HEK293 (cell line): ENCODE results near the gene ZC3H7B.
A peak's percentile ranks its signal among the peaks of the same experiment; 100 is the strongest.

Experiments used
- CTCF ChIA-PET: fragments of 350-600 bp; formaldehyde crosslinking; extraction: SDS; loops from one replicate; lab custom pipeline; 2021; ENCODE audit warnings: antibody characterized with exemption; lab: Yijun Ruan, JAX
- POLR2A ChIA-PET: fragments of 300-600 bp; formaldehyde crosslinking; extraction: SDS; loops from one replicate; lab custom pipeline; 2020; ENCODE audit warnings: antibody characterized with exemption, inconsistent platforms; lab: Yijun Ruan, JAX
- H3K27ac ChIP-seq: fragments of 200-500 bp; sonication (Bioruptor generic); 2 replicates; pipeline ENCODE4 v1.5.1; 2014; ENCODE audit warnings: low read depth, low read length, control low read depth, inconsistent platforms; ENCODE audit errors: extremely low read depth
- H3K36me3 ChIP-seq, 2 experiments: fragments of 200-500 bp in 1 of 2; sonication (Bioruptor generic) in 1 of 2; 1 replicate in 1 of 2; 2 replicates in 1 of 2; pipeline ENCODE4 v1.5.1; 2014 to 2017; ENCODE audit warnings: inconsistent platforms in 2 of 2, low read length in 2 of 2; ENCODE audit not compliant: control insufficient read depth in 2 of 2, insufficient read depth in 1 of 2
- H3K4me1 ChIP-seq: fragments of 200-500 bp; sonication (Bioruptor generic); 2 replicates; pipeline ENCODE4 v1.5.1; 2014; ENCODE audit warnings: mild to moderate bottlenecking, low read length, inconsistent platforms; ENCODE audit not compliant: control insufficient read depth, insufficient read depth
- H3K4me3 ChIP-seq: 2 replicates; pipeline ENCODE4 v1.5.1; 2011; ENCODE audit warnings: low read depth, mild to moderate bottlenecking, control low read depth, low read length, moderate library complexity
- H3K9me3 ChIP-seq: fragments of 200-500 bp; sonication (Bioruptor generic); 2 replicates; pipeline ENCODE4 v1.5.1; 2014; ENCODE audit warnings: low read depth, low read length, inconsistent platforms; ENCODE audit not compliant: control insufficient read depth, insufficient read depth
- PRDM1 ChIP-seq: fragments of 450-650 bp; formaldehyde crosslinking; IDR thresholded peaks from 2 replicates; pipeline ENCODE4; 2016; ENCODE audit warnings: missing biosample characterization, missing genetic modification characterization
- ZBTB8A ChIP-seq: fragments of 450-650 bp; formaldehyde crosslinking; IDR thresholded peaks from 2 replicates; pipeline ENCODE4 v1.5.1; 2016; ENCODE audit warnings: missing biosample characterization, missing genetic modification characterization
- ZNF248 ChIP-seq: fragments of 450-650 bp; formaldehyde crosslinking; IDR thresholded peaks from 2 replicates; pipeline ENCODE4 v1.5.1; 2017; ENCODE audit warnings: missing biosample characterization, missing genetic modification characterization
- ZNF324 ChIP-seq: fragments of 450-650 bp; formaldehyde crosslinking; IDR thresholded peaks from 2 replicates; pipeline ENCODE4 v1.5.1; 2016; ENCODE audit warnings: missing biosample characterization, missing genetic modification characterization
- ZNF350 ChIP-seq: fragments of 450-650 bp; formaldehyde crosslinking; IDR thresholded peaks from 2 replicates; pipeline ENCODE4 v1.5.0; 2017; ENCODE audit warnings: missing biosample characterization, mild to moderate bottlenecking, missing genetic modification characterization
- ZNF48 ChIP-seq: fragments of 450-650 bp; formaldehyde crosslinking; IDR thresholded peaks from 2 replicates; pipeline ENCODE4 v1.5.1; 2016; ENCODE audit warnings: missing biosample characterization, missing genetic modification characterization
- ZNF510 ChIP-seq: fragments of 450-650 bp; formaldehyde crosslinking; IDR thresholded peaks from 2 replicates; pipeline ENCODE4 v1.5.1; 2018; ENCODE audit warnings: mild to moderate bottlenecking, missing genetic modification characterization, missing biosample characterization; ENCODE audit not compliant: insufficient replicate concordance
- ZNF529 ChIP-seq: fragments of 450-650 bp; formaldehyde crosslinking; IDR thresholded peaks from 2 replicates; pipeline ENCODE4 v1.5.1; 2017; ENCODE audit warnings: missing genetic modification characterization, missing biosample characterization; ENCODE audit not compliant: insufficient replicate concordance
- ZNF560 ChIP-seq: fragments of 450-650 bp; formaldehyde crosslinking; IDR thresholded peaks from 2 replicates; pipeline ENCODE4 v1.5.1; 2017; ENCODE audit warnings: missing biosample characterization, missing genetic modification characterization, borderline replicate concordance
- ZNF785 ChIP-seq: fragments of 450-650 bp; formaldehyde crosslinking; IDR thresholded peaks from 2 replicates; pipeline ENCODE4 v1.5.1; 2016; ENCODE audit warnings: missing biosample characterization, missing genetic modification characterization
- ZNF830 ChIP-seq: fragments of 450-650 bp; IDR thresholded peaks from 2 replicates; pipeline ENCODE4 v1.5.0; 2018; ENCODE audit warnings: missing biosample characterization, missing genetic modification characterization, low read depth, mild to moderate bottlenecking, moderate library complexity
- ZSCAN16 ChIP-seq: fragments of 450-650 bp; formaldehyde crosslinking; IDR thresholded peaks from 2 replicates; pipeline ENCODE4 v1.5.1; 2016; ENCODE audit warnings: missing biosample characterization, missing genetic modification characterization
- TF ChIP-seq, protein P1 (sequence below): fragments of 450-650 bp; formaldehyde crosslinking; IDR thresholded peaks from 2 replicates; pipeline ENCODE4 v1.5.1; 2017; ENCODE audit warnings: missing biosample characterization, missing genetic modification characterization
- TF ChIP-seq, protein P2 (sequence below): fragments of 450-650 bp; formaldehyde crosslinking; IDR thresholded peaks from 2 replicates; pipeline ENCODE4 v1.5.1; 2016; ENCODE audit warnings: missing biosample characterization, missing genetic modification characterization
- TF ChIP-seq, protein P3 (sequence below): fragments of 450-650 bp; formaldehyde crosslinking; IDR thresholded peaks from 2 replicates; pipeline ENCODE4 v1.5.1; 2016; ENCODE audit warnings: missing biosample characterization, missing genetic modification characterization, borderline replicate concordance
- TF ChIP-seq, protein P4 (sequence below): fragments of 450-650 bp; formaldehyde crosslinking; IDR thresholded peaks from 2 replicates; pipeline ENCODE4 v1.5.1; 2016; ENCODE audit warnings: missing biosample characterization, missing genetic modification characterization

Gene ZC3H7B

DNA sequence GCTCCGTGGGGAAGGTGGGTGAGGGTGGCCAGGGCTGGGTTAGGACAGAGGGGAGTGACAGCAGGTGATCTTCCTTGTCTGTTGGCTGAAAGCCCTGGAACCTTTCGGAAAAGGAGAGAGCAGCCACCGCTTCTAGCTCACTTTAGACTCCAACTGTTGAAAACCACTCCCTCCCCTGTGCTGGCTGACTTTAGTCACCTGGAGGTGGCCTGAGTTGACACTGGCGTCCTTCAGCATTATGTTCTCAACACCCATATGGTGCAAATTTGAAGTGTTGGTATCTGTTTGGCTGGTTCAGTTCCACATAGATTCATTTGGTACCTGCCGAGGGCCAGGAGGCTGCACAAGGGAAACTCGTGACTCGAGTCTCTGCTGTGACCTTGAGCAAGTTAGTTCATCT is 28.8 kb downstream of the ZC3H7B start:
- POLR2A ChIA-PET = interaction anchor here (0.6 kb wide), 2 partner anchors 11 to 138 kb away, joined by 3 to 5 read pairs; partner anchors contain the start of gene PHF5A
- CTCF ChIA-PET = no interaction called here
- Histone ChIP-seq H3K4me3 (no peak overlapping the region), H3K4me1 (no peaks in the 10 kb centered on the region), H3K27ac (no peak overlapping the region), H3K9me3 (no peaks in the 10 kb centered on the region), H3K36me3 (peaks cover 30 to 80% of the 10 kb centered on the region in 2 experiments)
- no peak for TF ChIP-seq ZNF785 (tag by site-specific recombination)
- TF ChIP-seq, protein P1, sequence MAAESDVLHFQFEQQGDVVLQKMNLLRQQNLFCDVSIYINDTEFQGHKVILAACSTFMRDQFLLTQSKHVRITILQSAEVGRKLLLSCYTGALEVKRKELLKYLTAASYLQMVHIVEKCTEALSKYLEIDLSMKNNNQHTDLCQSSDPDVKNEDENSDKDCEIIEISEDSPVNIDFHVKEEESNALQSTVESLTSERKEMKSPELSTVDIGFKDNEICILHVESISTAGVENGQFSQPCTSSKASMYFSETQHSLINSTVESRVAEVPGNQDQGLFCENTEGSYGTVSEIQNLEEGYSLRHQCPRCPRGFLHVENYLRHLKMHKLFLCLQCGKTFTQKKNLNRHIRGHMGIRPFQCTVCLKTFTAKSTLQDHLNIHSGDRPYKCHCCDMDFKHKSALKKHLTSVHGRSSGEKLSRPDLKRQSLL = no peak
- no peak for TF ChIP-seq ZNF248
- no peak for TF ChIP-seq ZNF830 (tag by site-specific recombination)
- TF ChIP-seq ZBTB8A (tag by site-specific recombination) = no peak
- TF ChIP-seq ZNF48 (tag by site-specific recombination) = no peak
- TF ChIP-seq ZNF324 (tag by site-specific recombination) = no peak
- TF ChIP-seq, protein P2, sequence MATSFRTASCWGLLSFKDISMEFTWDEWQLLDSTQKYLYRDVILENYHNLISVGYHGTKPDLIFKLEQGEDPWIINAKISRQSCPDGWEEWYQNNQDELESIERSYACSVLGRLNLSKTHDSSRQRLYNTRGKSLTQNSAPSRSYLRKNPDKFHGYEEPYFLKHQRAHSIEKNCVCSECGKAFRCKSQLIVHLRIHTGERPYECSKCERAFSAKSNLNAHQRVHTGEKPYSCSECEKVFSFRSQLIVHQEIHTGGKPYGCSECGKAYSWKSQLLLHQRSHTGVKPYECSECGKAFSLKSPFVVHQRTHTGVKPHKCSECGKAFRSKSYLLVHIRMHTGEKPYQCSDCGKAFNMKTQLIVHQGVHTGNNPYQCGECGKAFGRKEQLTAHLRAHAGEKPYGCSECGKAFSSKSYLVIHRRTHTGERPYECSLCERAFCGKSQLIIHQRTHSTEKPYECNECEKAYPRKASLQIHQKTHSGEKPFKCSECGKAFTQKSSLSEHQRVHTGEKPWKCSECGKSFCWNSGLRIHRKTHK (tag by site-specific recombination) = no peak

DNA sequence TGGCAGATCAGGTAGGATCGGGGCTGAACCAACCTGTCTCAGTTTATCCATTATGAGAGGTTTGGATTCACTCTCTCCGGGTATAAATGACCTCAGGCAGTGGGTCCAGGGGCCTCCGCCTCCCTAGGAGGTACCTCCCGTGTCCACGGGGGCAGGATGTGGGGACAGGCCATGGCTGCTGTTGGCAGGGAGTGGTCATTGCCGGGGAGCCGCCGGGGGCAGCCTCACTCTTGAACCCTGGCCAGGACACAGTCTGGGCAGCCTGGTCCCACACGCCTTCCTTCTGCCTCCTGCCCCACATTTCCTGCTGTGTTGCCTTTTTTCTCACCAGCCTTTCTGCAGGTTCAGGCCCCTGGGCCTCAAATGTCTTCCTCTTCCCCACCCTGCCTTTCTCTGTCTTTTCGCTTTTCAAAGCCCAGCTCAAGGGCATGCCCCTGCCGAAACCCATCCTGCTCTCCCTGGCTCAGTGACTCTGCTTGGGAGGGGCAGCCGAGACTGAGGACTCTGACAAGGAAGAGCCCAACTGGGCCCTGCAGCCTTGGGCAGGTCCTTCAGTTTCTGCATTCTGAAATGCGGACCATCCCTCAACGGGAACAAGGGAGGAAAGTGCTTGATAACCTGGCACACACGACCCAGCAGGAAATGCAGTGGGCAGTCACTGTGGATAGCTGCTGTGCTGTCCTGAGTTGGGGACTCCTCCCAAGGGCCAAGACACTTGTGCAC is 31.1 kb downstream of the ZC3H7B start:
- peaks cover 23 to 70% of the 10 kb centered on the region in 2 experiments for H3K36me3 ChIP-seq
- no peak overlapping the region for H3K27ac ChIP-seq
- POLR2A ChIA-PET = no interaction called here
- CTCF ChIA-PET = no interaction called here
- no peaks in the 10 kb centered on the region for H3K4me1 ChIP-seq
- TF ChIP-seq, protein P3, sequence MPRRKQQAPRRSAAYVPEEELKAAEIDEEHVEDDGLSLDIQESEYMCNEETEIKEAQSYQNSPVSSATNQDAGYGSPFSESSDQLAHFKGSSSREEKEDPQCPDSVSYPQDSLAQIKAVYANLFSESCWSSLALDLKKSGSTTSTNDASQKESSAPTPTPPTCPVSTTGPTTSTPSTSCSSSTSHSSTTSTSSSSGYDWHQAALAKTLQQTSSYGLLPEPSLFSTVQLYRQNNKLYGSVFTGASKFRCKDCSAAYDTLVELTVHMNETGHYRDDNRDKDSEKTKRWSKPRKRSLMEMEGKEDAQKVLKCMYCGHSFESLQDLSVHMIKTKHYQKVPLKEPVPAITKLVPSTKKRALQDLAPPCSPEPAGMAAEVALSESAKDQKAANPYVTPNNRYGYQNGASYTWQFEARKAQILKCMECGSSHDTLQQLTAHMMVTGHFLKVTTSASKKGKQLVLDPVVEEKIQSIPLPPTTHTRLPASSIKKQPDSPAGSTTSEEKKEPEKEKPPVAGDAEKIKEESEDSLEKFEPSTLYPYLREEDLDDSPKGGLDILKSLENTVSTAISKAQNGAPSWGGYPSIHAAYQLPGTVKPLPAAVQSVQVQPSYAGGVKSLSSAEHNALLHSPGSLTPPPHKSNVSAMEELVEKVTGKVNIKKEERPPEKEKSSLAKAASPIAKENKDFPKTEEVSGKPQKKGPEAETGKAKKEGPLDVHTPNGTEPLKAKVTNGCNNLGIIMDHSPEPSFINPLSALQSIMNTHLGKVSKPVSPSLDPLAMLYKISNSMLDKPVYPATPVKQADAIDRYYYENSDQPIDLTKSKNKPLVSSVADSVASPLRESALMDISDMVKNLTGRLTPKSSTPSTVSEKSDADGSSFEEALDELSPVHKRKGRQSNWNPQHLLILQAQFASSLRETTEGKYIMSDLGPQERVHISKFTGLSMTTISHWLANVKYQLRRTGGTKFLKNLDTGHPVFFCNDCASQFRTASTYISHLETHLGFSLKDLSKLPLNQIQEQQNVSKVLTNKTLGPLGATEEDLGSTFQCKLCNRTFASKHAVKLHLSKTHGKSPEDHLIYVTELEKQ (tag by site-specific recombination) = no peak
- TF ChIP-seq ZNF350 (tag by site-specific recombination) (no peak), PRDM1 (tag by site-specific recombination) (0 out of 2 replicates have a peak, but pooled peaks have one; percentile 13), ZNF560 (tag by site-specific recombination) (no peak), ZSCAN16 (tag by site-specific recombination) (no peak), ZNF529 (tag by site-specific recombination) (no peak), ZNF510 (no peak)
- TF ChIP-seq, protein P4, sequence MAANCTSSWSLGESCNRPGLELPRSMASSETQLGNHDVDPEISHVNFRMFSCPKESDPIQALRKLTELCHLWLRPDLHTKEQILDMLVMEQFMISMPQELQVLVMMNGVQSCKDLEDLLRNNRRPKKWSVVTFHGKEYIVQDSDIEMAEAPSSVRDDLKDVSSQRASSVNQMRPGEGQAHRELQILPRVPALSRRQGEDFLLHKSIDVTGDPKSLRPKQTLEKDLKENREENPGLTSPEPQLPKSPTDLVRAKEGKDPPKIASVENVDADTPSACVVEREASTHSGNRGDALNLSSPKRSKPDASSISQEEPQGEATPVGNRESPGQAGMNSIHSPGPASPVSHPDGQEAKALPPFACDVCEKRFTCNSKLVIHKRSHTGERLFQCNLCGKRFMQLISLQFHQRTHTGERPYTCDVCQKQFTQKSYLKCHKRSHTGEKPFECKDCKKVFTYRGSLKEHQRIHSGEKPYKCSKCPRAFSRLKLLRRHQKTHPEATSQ (tag by site-specific recombination) = no peak
- H3K9me3 ChIP-seq = no peaks in the 10 kb centered on the region
- H3K4me3 ChIP-seq = no peak overlapping the region
